Measurements from ENCODE around the gene FAM111B. TPM values are rescaled to one million over a fixed set of nuclear protein-coding genes. Genes with fewer than 3 reads are reported as not detected.

The FAM111B gene
- total RNA-seq, 3 donors from 2014 or later (not counting 1 experiment from before 2014, with no cell fraction given), result 1.2 to 1.9 (median 1.4) TPM

DNA sequence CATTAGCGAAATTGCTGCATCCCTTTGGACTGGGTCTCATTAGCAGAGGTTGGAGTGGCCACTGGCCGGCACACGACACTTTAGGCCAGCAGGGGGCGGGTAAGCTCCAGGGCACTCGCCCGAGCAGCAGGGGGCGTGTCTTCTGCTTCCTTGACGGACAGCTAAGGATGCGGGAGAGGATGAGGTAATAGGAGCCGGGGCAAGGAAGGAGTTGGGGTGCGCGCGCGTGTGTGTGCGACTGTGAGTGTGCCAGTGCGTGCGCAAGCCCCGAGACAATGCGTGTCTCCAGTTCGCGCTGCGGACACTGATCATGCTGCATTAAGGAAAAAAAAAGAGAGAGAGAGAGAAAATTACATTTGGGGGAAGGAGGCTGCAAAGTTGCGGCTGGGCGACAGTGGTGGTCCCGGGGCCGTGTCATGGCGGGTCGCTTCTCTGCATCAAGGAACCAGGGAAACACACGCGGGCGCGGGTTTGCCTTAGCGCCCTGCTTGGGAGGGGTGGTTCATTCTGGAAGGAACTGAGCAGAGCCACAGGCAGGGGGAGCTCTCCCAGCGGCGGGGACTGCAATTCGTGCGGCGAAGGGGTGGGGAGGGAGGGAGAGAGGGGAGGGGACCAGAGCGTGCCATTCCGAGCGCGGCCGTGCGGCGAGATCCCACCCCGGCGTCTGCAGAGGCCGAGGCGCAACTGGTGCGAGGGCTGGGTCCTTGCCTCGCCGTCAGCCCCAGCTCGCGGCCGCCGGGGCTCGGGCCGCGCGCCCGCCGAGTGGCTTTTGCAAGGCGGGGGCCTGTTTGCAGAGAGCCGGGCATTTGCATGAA is 64.7 kb downstream of the FAM111B start, which contains the start of gene DTX4:
Gene DTX4, plus strand, starts transcription at position 625 of the 815 bp plus-strand sequence. CDS start 464 bp downstream, outside the sequence.
- H3K4me3 Mint-ChIP-seq, result peak within 1 kb of the TSS; percentile 88
- peaks cover 7 to 9% of the 10 kb centered on the region in 2 donors for H3K4me1 Mint-ChIP-seq
- peak; percentile 86 to 93 for DNase-seq
- H3K27ac Mint-ChIP-seq, result peak within 1 kb of the TSS in 1 of 2 donors; percentile 40
- Histone ChIP-seq H3K36me3 (ENCODE audit: control insufficient read depth, insufficient read depth, low read length) (no peaks in the 10 kb centered on the region), H3K27me3 (ENCODE audit: control insufficient read depth, insufficient read depth, low read length) (peaks cover 9% of the 10 kb centered on the region), H3K4me3 (ENCODE audit: low read length) (peak within 1 kb of the TSS; percentile 69), H3K27ac (ENCODE audit: low read length) (peak within 1 kb of the TSS; percentile 39), H3K4me1 (ENCODE audit: control insufficient read depth, insufficient read depth, low read length) (peaks cover 12% of the 10 kb centered on the region), H3K9me3 (ENCODE audit: control insufficient read depth, insufficient read depth, low read length) (no peaks in the 10 kb centered on the region)
- no peaks in the 10 kb centered on the region for H3K36me3 Mint-ChIP-seq
- WGBS (ENCODE audit: insufficient coverage), result under 1% methylated on average over 64 of the region's 64 CpGs
- H3K9me3 Mint-ChIP-seq, result no peaks in the 10 kb centered on the region
- intact Hi-C loops (cut with micrococcal nuclease), result loop anchor here (1.0 to 5.0 kb wide), 4 partner anchors 29 to 511 kb away; partner anchors contain the start of gene FAM111A
- TF ChIP-seq CTCF (IDR thresholded peaks at IDR 0.05), result peak; percentile 84
- H3K27me3 Mint-ChIP-seq (ENCODE audit: low read depth in 2 of 2), result peaks cover 14 to 19% of the 10 kb centered on the region in 2 donors
- ATAC-seq, result peak; percentile 90 to 95 (median 91)

DNA sequence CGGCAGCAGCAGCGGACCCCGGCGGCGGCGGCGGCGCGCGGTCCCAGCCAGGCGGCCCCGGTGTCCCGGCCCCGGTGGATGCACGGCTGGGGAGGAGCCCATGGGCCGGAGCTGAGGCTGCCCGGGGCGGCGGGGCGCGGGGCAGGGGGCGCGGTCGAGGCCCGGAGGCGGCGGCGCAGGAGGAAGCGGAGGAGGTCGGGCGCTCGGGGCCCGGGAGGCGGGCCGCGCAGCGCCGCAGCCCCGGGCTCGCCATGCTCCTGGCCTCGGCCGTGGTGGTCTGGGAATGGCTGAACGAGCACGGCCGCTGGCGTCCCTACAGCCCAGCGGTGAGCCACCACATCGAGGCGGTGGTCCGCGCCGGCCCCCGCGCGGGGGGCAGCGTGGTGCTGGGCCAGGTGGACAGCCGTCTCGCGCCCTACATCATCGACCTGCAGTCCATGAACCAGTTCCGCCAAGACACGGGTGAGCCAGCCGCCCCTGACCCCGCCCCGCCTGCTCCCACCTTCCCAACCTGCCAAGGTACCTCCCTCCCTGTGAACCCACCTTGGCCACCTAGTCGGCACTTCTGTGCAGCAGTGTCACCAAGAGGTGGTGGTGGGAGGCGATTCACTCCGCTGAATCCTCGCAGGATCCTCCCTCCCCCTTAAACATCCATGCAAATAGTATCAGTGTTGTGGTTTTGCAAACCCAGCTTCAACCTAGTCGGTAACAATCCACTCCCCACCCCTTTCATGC is 65.5 kb downstream of the FAM111B start:
- ATAC-seq, result peak; percentile 8 to 36 (median 23)
- Histone ChIP-seq H3K9me3 (ENCODE audit: control insufficient read depth, insufficient read depth, low read length) (no peaks in the 10 kb centered on the region), H3K4me3 (ENCODE audit: low read length) (peak overlapping the region; percentile 69), H3K27ac (ENCODE audit: low read length) (no peak overlapping the region), H3K27me3 (ENCODE audit: control insufficient read depth, insufficient read depth, low read length) (peaks cover 9% of the 10 kb centered on the region), H3K4me1 (ENCODE audit: control insufficient read depth, insufficient read depth, low read length) (peaks cover 12% of the 10 kb centered on the region), H3K36me3 (ENCODE audit: control insufficient read depth, insufficient read depth, low read length) (no peaks in the 10 kb centered on the region)
- DNase-seq, result peak; percentile 22 to 53
- Mint-ChIP-seq H3K4me3 (peak overlapping the region; percentile 88), H3K27ac (peak overlapping the region in 1 of 2 donors; percentile 40), H3K4me1 (peaks cover 7 to 9% of the 10 kb centered on the region in 2 donors), H3K9me3 (no peaks in the 10 kb centered on the region), H3K27me3 (ENCODE audit: low read depth in 2 of 2) (peaks cover 19 to 27% of the 10 kb centered on the region in 2 donors), H3K36me3 (no peaks in the 10 kb centered on the region)
- intact Hi-C loops (cut with micrococcal nuclease), result loop anchor here (5.0 kb wide), 1 partner anchor 510 kb away; no protein-coding TSS in a partner anchor
- no peak for TF ChIP-seq CTCF (IDR thresholded peaks at IDR 0.05)
- under 1% methylated on average over 66 of the region's 70 CpGs for WGBS (ENCODE audit: insufficient coverage)

DNA sequence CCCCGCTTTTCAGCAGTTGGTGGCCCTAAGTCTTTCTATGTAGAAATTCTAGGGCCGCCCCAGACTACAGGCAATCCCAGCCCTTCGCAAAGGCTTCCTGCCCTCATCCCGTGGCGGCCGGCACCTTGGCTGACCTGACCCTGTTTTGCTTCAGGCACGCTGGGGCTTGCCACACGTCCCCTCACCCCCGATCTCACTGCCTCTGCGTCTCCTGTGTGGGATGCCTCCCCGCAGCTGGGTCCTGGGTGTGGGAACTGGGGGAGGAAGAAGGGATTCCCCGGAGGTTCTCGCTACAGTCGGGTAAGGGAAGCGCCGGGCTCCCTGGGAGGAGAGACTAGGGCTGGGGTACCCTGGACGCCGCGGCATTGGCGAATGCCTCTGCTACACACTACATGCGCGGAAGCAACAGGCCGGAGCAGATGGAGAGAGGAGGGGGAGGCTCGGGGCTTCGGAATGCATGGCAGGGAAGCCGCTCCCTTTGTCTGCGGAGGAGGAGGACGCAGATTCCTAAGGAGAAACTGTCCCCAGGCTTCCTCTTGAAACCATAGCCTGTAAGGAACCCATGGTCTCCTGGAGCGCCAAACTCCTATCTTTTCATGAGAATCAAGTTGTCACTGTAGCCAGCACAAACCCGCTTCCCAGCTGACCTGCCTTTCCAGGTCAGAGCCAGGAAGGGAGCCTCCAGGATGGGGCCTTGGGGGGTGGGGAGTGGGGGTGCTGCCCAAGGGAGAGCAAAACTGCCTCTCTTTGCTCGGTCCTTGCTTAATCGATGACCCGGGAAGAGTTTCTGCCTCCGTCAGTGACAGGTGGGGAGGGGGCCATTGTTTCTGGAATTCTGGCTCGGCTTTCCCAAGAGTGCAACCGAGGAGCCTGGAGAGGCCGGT is 66.3 kb downstream of the FAM111B start:
- Histone ChIP-seq H3K36me3 (ENCODE audit: control insufficient read depth, insufficient read depth, low read length) (no peaks in the 10 kb centered on the region), H3K27ac (ENCODE audit: low read length) (no peak overlapping the region), H3K4me3 (ENCODE audit: low read length) (peak overlapping the region; percentile 23), H3K4me1 (ENCODE audit: control insufficient read depth, insufficient read depth, low read length) (peaks cover 12% of the 10 kb centered on the region), H3K27me3 (ENCODE audit: control insufficient read depth, insufficient read depth, low read length) (peaks cover 9% of the 10 kb centered on the region), H3K9me3 (ENCODE audit: control insufficient read depth, insufficient read depth, low read length) (no peaks in the 10 kb centered on the region)
- no peaks in the 10 kb centered on the region for H3K9me3 Mint-ChIP-seq
- H3K4me1 Mint-ChIP-seq, result peaks cover 7 to 9% of the 10 kb centered on the region in 2 donors
- H3K4me3 Mint-ChIP-seq, result peak overlapping the region; percentile 88
- no peaks in the 10 kb centered on the region for H3K36me3 Mint-ChIP-seq
- H3K27ac Mint-ChIP-seq, result peak overlapping the region in 1 of 2 donors; percentile 40
- WGBS (ENCODE audit: insufficient coverage), result 24% methylated on average over 36 of the region's 37 CpGs
- intact Hi-C loops (cut with micrococcal nuclease), result loop anchor here (5.0 kb wide), 1 partner anchor 509 kb away; no protein-coding TSS in a partner anchor
- DNase-seq (no peak), ATAC-seq (no peak)
- TF ChIP-seq CTCF (IDR thresholded peaks at IDR 0.05), result no peak
- peaks cover 21 to 32% of the 10 kb centered on the region in 2 donors for H3K27me3 Mint-ChIP-seq (ENCODE audit: low read depth in 2 of 2)
